A204.1 (cell line): ENCODE results near the gene PANK4.
"Not testable (repeated sequence)": the region's sequence is repeated elsewhere in the genome, so short reads cannot be mapped to it uniquely, and the experiment has no call there.

Experiments used
- FAIRE-seq: peaks from 2 replicates; lab custom pipeline; 2012; peaks lifted over from hg19 to GRCh38; lab: Jason Lieb, UNC

Gene PANK4

GRCh38 chr1:2558420-2558819, 32.0 kb upstream of the PANK4 start:
- no peak for FAIRE-seq

DNA sequence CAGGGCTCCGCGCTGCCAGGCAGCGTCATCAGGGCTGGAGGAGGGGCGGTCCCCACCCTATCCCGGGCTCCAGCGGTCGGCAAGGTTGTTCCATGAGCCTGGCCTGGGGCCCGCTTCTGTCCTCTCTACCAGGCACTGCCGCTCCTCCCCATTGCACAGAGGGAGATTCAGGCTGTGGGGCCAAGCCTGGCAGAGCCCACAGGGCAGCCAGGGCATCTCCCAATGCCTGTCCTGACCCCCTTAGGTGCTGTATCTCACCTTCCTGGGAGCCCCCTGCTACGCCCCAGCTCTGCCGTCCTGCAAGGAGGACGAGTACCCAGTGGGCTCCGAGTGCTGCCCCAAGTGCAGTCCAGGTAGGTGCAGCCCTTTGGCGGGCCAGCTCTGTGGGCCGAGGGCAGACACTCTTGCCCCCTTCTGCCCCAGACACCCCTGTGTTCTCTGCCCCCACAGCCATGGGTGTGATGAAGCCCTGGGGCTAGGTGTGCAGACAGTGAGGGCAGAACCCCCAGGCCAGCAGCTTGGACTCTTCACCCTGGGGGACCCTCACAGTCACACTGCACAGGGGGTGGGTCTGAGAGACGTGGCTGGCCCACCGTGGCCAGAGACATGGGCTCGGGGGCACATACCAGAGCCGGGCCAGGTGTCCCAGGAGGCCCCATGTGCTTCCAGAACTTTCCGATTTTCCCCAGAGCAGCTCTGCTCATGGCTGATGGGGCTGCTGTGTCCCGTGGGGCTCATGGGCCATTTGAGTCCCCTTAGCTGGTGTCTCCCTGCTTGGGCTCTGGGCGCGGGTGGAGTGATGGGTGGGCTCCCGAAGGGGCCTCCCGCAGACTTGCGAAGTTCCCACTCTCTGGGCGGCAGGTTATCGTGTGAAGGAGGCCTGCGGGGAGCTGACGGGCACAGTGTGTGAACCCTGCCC, 31.3 kb upstream of the PANK4 start:
- FAIRE-seq: no peak

- no peak for FAIRE-seq
Measured at GRCh38 chr1:2556678-2557481, 30.5 kb upstream of the PANK4 start.

GRCh38 chr1:2556277-2556677, 29.9 kb upstream of the PANK4 start, which contains the start of gene TNFRSF14:
TSS of gene TNFRSF14 (plus strand) at chr1:2556371. CDS start at chr1:2556665, 294 bp downstream.
- no peak for FAIRE-seq

- no peak for FAIRE-seq
Measured at GRCh38 chr1:2555634-2556276, 29.4 kb upstream of the PANK4 start.

DNA sequence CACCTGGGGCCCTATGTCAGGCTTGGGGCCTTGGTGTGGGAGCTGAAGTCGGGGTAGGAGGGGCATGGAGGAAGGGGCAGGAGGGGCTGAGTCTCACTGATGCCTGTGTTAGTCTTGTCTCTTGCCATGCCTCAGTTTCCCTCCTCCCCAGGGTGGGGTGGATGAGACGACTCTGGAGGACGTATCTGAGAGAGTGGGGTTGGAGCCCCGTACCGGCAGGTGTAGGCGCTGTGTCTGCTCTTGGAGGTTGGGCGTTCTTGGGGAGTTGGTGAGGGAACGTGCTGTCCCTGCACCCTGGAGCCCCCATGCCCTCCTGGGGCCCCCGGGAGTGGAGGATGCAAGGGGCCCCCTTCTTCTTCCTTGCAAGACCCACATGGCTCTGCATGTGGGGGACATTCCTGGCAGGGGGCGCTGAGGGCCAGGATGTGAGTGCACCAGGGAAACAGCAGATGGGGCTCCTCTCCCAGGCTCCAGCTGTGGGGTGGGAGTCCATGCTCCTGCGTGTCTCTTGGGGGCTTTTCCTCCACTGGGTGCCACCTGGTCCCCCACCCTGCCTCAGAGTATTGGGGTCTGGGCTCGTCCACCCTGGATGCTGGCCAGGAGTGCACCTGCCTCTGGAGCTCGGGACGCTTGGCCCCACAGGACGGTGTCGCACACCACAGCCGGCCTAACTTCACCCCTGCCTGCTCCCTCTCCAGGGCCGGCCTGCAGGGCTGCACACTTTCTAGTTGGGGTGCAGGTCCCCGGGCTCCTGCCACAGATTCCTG, 28.4 kb upstream of the PANK4 start:
- FAIRE-seq: no peak

- FAIRE-seq: no peak
Measured at GRCh38 chr1:2553871-2554620, 27.6 kb upstream of the PANK4 start.

GRCh38 chr1:2553076-2553475, 26.7 kb upstream of the PANK4 start:
- not testable (repeated sequence) for FAIRE-seq

DNA sequence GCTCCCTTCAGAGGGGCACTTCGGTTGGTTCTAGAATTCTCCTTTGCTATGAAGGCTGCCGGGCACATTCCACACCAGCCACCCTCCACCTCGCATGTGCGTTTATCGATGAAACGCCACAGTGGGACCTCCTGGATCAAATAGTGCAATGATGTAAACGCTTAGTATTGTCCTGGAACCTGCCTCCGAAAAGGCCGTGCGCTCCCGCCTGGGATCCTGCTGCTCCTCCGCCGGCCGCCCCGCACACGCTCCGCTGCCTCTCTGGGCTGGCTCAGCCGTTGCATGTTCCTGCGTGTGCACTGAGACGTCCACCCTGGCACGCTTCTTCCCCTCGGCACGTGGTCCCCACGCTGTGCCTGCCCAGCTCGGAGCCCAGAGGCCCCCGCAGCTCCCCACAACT, 25.8 kb upstream of the PANK4 start:
- FAIRE-seq: no peak

- not testable (repeated sequence) for FAIRE-seq
Measured at GRCh38 chr1:2551544-2551943, 25.1 kb upstream of the PANK4 start.

- not testable (repeated sequence) for FAIRE-seq
Measured at GRCh38 chr1:2550309-2550861, 24.0 kb upstream of the PANK4 start.

GRCh38 chr1:2549367-2550029, 23.1 kb upstream of the PANK4 start:
- not testable (repeated sequence) for FAIRE-seq

DNA sequence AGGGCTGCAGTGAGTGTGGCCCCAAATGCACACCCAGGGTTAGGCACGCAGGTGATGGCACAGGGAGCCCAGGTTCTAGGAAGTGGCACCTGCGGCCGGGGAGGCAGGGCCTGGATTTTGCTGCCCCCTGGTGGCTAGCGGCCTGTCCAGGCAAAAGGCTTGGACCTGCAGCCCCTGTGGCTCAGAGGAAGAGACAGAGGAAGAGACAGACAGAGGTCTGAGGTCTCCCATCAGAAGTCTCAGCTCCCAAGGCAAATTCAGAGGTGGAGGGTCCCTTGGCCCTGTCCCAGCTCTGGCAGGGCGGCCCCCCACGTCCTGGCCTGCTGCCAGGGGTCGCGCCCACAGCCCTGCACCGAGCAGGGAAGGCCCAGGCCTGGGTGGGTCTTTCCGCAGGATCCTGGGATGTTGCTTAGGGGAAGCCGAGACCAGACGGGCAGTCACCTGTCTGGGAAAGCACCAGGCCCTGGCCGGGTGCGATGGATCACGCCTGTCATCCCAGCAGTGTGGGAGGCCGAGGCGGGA, 21.7 kb upstream of the PANK4 start:
- no peak for FAIRE-seq

GRCh38 chr1:2547210-2548067, 21.0 kb upstream of the PANK4 start:
- no peak for FAIRE-seq

DNA sequence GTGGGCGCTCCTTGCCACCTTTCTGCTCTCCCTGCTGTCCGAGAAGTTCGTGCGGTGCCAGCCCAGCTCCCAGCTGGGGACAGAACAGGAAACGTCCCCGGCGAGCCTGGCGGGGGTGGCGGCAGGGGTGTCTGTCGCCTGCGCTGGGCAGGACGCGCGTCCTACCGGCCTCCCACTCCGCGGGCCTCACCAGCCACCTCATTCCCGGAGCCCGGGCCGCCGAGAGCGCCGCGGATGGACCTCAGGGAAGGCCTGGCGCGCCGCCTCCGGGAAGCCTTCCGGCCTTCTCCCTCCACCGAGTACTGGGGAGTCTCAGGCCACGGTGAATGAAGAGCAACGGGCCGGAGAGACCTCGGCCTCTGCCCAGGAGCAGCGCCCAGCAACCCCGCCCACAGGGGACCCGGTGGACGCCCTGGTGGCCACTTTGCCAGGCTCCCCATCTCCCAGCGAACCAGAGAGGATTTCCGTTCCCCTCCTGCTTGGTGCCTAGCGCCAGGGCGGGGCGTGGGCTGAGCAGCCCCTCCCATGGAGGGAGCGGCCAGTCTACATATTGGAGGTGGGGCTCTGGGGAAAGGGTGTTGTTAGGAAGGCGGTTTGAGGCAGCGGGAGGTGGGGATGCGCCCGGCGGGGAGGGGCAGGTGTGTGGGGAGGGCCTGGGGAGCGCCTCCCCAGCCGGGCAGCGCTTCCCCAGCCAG, 20.3 kb upstream of the PANK4 start:
- no peak for FAIRE-seq

DNA sequence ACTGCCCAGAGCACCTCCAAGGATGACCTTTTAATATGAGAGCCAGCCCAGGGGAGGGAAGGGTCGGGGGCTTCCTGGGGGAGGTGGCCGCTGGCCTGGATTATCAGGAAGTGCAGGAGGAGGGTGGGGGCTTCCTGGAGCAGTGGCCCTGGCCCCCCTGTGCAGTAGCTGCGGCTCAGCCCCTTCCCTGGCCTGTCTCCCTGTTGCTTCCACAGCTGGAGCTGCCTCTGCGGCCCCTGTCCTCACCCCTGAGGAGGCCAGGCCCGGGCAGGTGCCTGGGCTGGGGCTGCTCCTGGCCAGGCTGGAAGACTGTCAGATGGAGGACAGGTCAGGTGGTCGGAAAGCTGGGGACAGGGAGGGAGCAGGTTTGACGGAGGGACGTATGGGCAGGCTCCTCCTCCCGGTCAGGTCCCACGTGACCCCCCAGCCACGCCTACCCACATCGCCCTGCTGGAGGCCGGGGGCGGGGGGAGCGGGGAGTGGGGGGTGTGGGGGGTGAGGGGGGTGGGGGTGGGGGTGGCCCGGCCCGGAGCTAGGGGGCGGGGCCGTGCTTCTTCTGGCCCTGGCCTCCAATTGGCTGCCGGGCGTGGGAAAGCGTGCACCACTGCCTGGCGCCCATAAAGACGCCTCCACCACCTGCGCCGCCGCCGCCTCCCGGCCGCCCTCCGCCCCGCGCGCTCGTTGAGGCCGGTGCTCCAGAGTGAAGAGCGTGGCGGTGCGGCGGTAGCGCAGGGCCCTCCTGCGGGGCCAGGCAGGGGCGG, 19.5 kb upstream of the PANK4 start:
- no peak for FAIRE-seq

GRCh38 chr1:2544875-2545640, 18.7 kb upstream of the PANK4 start:
- no peak for FAIRE-seq
